OCI-LY7 (cell line): ENCODE results near the gene BTBD2.

ENCODE experiments used
- EZH2phosphoT487 ChIP-seq: fragments of 200-600 bp; sonication (generic); IDR thresholded peaks from 2 replicates; pipeline ENCODE4 v1.6.1; 2018; ENCODE audit warnings: low read depth, borderline replicate concordance, mild to moderate bottlenecking, mixed run types, antibody characterized with exemption, low read length, moderate library complexity, mixed read lengths
- TF ChIP-seq, protein P1 (sequence below): fragments of 200-600 bp; sonication (generic); conservative IDR thresholded peaks from 2 replicates; pipeline ENCODE4 v1.5.1; 2014; ENCODE audit warnings: mild to moderate bottlenecking, antibody characterized with exemption, low read length, moderate library complexity, mixed read lengths

DNA sequence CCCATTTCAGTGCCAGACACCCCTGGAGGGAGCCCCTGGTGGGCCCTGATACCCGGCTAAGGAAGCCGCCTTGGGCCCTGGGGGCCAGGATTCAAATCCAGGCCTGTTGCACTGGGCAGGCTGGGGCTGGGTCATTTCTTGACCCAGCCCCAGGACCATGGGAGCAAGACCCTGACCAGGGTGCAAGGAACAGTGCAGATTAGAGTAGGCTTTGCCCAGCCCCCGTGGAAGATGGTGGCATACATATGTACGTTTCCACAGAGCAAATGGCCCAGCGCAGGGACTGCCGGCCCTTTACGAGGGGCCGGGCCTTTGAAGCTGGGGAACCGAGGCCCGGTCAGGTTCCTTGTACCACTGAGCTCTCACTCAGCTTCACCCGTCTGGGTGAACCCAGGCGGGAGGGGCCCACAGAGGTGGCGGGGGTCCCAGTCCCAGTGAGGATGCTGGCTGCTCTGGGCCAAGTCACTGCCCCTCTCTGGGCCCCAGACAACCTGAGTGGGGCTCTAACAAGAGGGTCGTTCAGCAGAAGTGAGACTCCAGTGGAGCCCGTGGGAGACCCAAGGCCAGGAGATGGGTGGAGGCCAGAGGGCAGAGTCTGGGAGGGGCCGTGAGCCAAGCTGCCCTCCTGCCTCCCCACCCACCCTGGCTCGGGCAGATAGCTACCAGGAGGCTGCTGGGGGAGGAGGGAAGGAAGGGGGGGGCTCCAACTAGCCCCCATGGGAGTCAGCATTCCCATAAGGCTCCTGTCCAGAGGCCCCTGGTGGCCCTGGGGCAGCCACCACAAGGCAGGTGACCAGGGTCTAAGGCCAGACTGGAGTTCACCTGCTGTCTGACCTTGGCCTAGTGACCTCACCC lies 32.8 kb upstream of the BTBD2 start:
- TF ChIP-seq, protein P1, sequence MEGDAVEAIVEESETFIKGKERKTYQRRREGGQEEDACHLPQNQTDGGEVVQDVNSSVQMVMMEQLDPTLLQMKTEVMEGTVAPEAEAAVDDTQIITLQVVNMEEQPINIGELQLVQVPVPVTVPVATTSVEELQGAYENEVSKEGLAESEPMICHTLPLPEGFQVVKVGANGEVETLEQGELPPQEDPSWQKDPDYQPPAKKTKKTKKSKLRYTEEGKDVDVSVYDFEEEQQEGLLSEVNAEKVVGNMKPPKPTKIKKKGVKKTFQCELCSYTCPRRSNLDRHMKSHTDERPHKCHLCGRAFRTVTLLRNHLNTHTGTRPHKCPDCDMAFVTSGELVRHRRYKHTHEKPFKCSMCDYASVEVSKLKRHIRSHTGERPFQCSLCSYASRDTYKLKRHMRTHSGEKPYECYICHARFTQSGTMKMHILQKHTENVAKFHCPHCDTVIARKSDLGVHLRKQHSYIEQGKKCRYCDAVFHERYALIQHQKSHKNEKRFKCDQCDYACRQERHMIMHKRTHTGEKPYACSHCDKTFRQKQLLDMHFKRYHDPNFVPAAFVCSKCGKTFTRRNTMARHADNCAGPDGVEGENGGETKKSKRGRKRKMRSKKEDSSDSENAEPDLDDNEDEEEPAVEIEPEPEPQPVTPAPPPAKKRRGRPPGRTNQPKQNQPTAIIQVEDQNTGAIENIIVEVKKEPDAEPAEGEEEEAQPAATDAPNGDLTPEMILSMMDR: no peak
- TF ChIP-seq EZH2phosphoT487: no peak
